Activated naive CD8-positive, alpha-beta T cell treated with anti-CD3 and anti-CD28 coated beads, Interleukin-2, amount 50 U/mL, for 24 hours (primary cell): ENCODE data around the gene NUDT19.
A peak's percentile ranks its signal among the peaks of the same experiment; 100 is the strongest.
"Not testable (repeated sequence)": the region's sequence is repeated elsewhere in the genome, so short reads cannot be mapped to it uniquely, and the experiment has no call there.

ENCODE experiments used
- ATAC-seq: fragments of 150-1000 bp; cut with Tn5 transposase; one replicate; pipeline ENCODE4 v1.10.0; 2021
- DNase-seq: peaks from one replicate; pipeline ENCODE4 v3.0.0; 2021
- H3K27ac Mint-ChIP-seq: one replicate; pipeline ENCODE4 v1.8.0; 2021; ENCODE audit warnings: mild to moderate bottlenecking, mixed read lengths
- H3K27me3 Mint-ChIP-seq: one replicate; pipeline ENCODE4 v1.8.0; 2021; ENCODE audit warnings: mixed read lengths
- H3K36me3 Mint-ChIP-seq: one replicate; pipeline ENCODE4 v1.8.0; 2021; ENCODE audit warnings: low read depth, mixed read lengths
- H3K4me1 Mint-ChIP-seq: one replicate; pipeline ENCODE4 v1.8.0; 2021; ENCODE audit warnings: mixed read lengths
- H3K4me3 Mint-ChIP-seq: one replicate; pipeline ENCODE4 v1.8.0; 2021; ENCODE audit warnings: mild to moderate bottlenecking, moderate library complexity, mixed read lengths
- H3K9me3 Mint-ChIP-seq: one replicate; pipeline ENCODE4 v1.8.0; 2021; ENCODE audit warnings: mixed read lengths

The NUDT19 gene

GRCh38 chr19:32709032-32709431 is 17.4 kb downstream of the NUDT19 start:
- peak overlapping the region; percentile 44 for H3K27ac Mint-ChIP-seq
- no peak for ATAC-seq
- no peak overlapping the region for H3K4me3 Mint-ChIP-seq
- peaks cover 21% of the 10 kb centered on the region for H3K4me1 Mint-ChIP-seq
- H3K27me3 Mint-ChIP-seq = no peaks in the 10 kb centered on the region
- peaks cover 44% of the 10 kb centered on the region for H3K36me3 Mint-ChIP-seq
- peaks cover 7% of the 10 kb centered on the region for H3K9me3 Mint-ChIP-seq
- no peak for DNase-seq

- H3K27ac Mint-ChIP-seq = no peak overlapping the region
- H3K27me3 Mint-ChIP-seq = no peaks in the 10 kb centered on the region
- ATAC-seq (no peak), DNase-seq (no peak)
- H3K4me3 Mint-ChIP-seq = no peak overlapping the region
- H3K9me3 Mint-ChIP-seq = no peaks in the 10 kb centered on the region
- H3K4me1 Mint-ChIP-seq = peaks cover 15% of the 10 kb centered on the region
- H3K36me3 Mint-ChIP-seq = peaks cover 32% of the 10 kb centered on the region
Measured at GRCh38 chr19:32711747-32712146, 20.1 kb downstream of the NUDT19 start.

- ATAC-seq, DNase-seq, H3K9me3 Mint-ChIP-seq, H3K27ac Mint-ChIP-seq, H3K27me3 Mint-ChIP-seq, H3K4me1 Mint-ChIP-seq, H3K4me3 Mint-ChIP-seq: not testable (repeated sequence)
- peaks cover 18% of the 10 kb centered on the region for H3K36me3 Mint-ChIP-seq
Measured at GRCh38 chr19:32716203-32716602, 24.6 kb downstream of the NUDT19 start.

GRCh38 chr19:32717496-32717895 is 25.9 kb downstream of the NUDT19 start:
- Mint-ChIP-seq H3K36me3 (peaks cover 15% of the 10 kb centered on the region), H3K4me1 (no peaks in the 10 kb centered on the region), H3K27ac (no peak overlapping the region), H3K4me3 (no peak overlapping the region), H3K9me3 (no peaks in the 10 kb centered on the region), H3K27me3 (no peaks in the 10 kb centered on the region)
- DNase-seq (no peak), ATAC-seq (no peak)

- H3K9me3 Mint-ChIP-seq = no peaks in the 10 kb centered on the region
- H3K4me1 Mint-ChIP-seq = no peaks in the 10 kb centered on the region
- H3K27me3 Mint-ChIP-seq = no peaks in the 10 kb centered on the region
- H3K27ac Mint-ChIP-seq = no peak overlapping the region
- ATAC-seq (no peak), DNase-seq (no peak)
- no peak overlapping the region for H3K4me3 Mint-ChIP-seq
- H3K36me3 Mint-ChIP-seq = peaks cover 10% of the 10 kb centered on the region
Measured at GRCh38 chr19:32718286-32718685, 26.7 kb downstream of the NUDT19 start.

- H3K36me3 Mint-ChIP-seq = peaks cover 4% of the 10 kb centered on the region
- H3K27me3 Mint-ChIP-seq = no peaks in the 10 kb centered on the region
- DNase-seq = peak; percentile 7
- H3K9me3 Mint-ChIP-seq = no peaks in the 10 kb centered on the region
- ATAC-seq = no peak
- H3K4me3 Mint-ChIP-seq = no peak within 1 kb of the TSS
- no peaks in the 10 kb centered on the region for H3K4me1 Mint-ChIP-seq
- H3K27ac Mint-ChIP-seq = no peak within 1 kb of the TSS
Measured at GRCh38 chr19:32719611-32720059, 28.0 kb downstream of the NUDT19 start, which contains the start of gene TDRD12. TSS of gene TDRD12 (plus strand) at chr19:32719767. CDS start at chr19:32720073, 306 bp downstream.

- Mint-ChIP-seq H3K36me3 (peaks cover 2% of the 10 kb centered on the region), H3K27me3 (no peaks in the 10 kb centered on the region), H3K27ac (no peak overlapping the region), H3K9me3 (no peaks in the 10 kb centered on the region), H3K4me1 (no peaks in the 10 kb centered on the region), H3K4me3 (no peak overlapping the region)
- no peak for DNase-seq
- no peak for ATAC-seq
Measured at GRCh38 chr19:32720216-32720935, 28.8 kb downstream of the NUDT19 start.

- Mint-ChIP-seq H3K4me3 (no peak overlapping the region), H3K27ac (no peak overlapping the region), H3K9me3 (no peaks in the 10 kb centered on the region), H3K27me3 (no peaks in the 10 kb centered on the region), H3K36me3 (peaks cover 2% of the 10 kb centered on the region), H3K4me1 (no peaks in the 10 kb centered on the region)
- ATAC-seq = no peak
- no peak for DNase-seq
Measured at GRCh38 chr19:32720936-32721250, 29.3 kb downstream of the NUDT19 start.

- DNase-seq (no peak), ATAC-seq (no peak)
- H3K4me1 Mint-ChIP-seq = no peaks in the 10 kb centered on the region
- no peaks in the 10 kb centered on the region for H3K36me3 Mint-ChIP-seq
- no peak overlapping the region for H3K4me3 Mint-ChIP-seq
- no peak overlapping the region for H3K27ac Mint-ChIP-seq
- no peaks in the 10 kb centered on the region for H3K9me3 Mint-ChIP-seq
- peaks cover 6% of the 10 kb centered on the region for H3K27me3 Mint-ChIP-seq
Measured at GRCh38 chr19:32735936-32736335, 44.3 kb downstream of the NUDT19 start.

- no peak for ATAC-seq
- no peak overlapping the region for H3K4me3 Mint-ChIP-seq
Measured at GRCh38 chr19:32743021-32743420, 51.4 kb downstream of the NUDT19 start.

GRCh38 chr19:32743447-32743846 is 51.8 kb downstream of the NUDT19 start:
- ATAC-seq = no peak
- peaks cover 11% of the 10 kb centered on the region for H3K27me3 Mint-ChIP-seq

More at GRCh38 chr19:32743021-32743420, 51.4 kb downstream of the NUDT19 start:
- no peaks in the 10 kb centered on the region for H3K36me3 Mint-ChIP-seq
- DNase-seq = no peak
- H3K27me3 Mint-ChIP-seq = peaks cover 11% of the 10 kb centered on the region
- peaks cover 7% of the 10 kb centered on the region for H3K4me1 Mint-ChIP-seq
- H3K9me3 Mint-ChIP-seq = no peaks in the 10 kb centered on the region
- no peak overlapping the region for H3K27ac Mint-ChIP-seq

GRCh38 chr19:32744555-32745325 is 53.1 kb downstream of the NUDT19 start:
- Mint-ChIP-seq H3K4me3 (no peak overlapping the region), H3K27me3 (peaks cover 10% of the 10 kb centered on the region), H3K27ac (no peak overlapping the region), H3K9me3 (no peaks in the 10 kb centered on the region), H3K36me3 (no peaks in the 10 kb centered on the region), H3K4me1 (peaks cover 10% of the 10 kb centered on the region)
- peak; percentile 49 for ATAC-seq
- no peak for DNase-seq

More at GRCh38 chr19:32743447-32743846, 51.8 kb downstream of the NUDT19 start:
- Mint-ChIP-seq H3K27ac (no peak overlapping the region), H3K9me3 (no peaks in the 10 kb centered on the region), H3K4me1 (peaks cover 10% of the 10 kb centered on the region), H3K4me3 (no peak overlapping the region), H3K36me3 (no peaks in the 10 kb centered on the region)
- DNase-seq = no peak

- not testable (repeated sequence) for H3K36me3 Mint-ChIP-seq, H3K4me3 Mint-ChIP-seq, DNase-seq, ATAC-seq, H3K27ac Mint-ChIP-seq, H3K9me3 Mint-ChIP-seq
- Mint-ChIP-seq H3K27me3 (peaks cover 16% of the 10 kb centered on the region), H3K4me1 (peaks cover 10% of the 10 kb centered on the region)
Measured at GRCh38 chr19:32745594-32746251, 54.1 kb downstream of the NUDT19 start.

GRCh38 chr19:32746631-32747196 is 55.1 kb downstream of the NUDT19 start:
- not testable (repeated sequence) for H3K27ac Mint-ChIP-seq, H3K4me3 Mint-ChIP-seq, DNase-seq, H3K9me3 Mint-ChIP-seq, H3K36me3 Mint-ChIP-seq
- H3K4me1 Mint-ChIP-seq = peaks cover 10% of the 10 kb centered on the region
- peak; percentile 47 for ATAC-seq
- peaks cover 20% of the 10 kb centered on the region for H3K27me3 Mint-ChIP-seq
